ENCODE results near the gene VPS26B.

- TF ChIP-seq POLR2A (IDR thresholded peaks at IDR 0.05) (no peak), CTCF (IDR thresholded peaks at IDR 0.05) (no peak), EP300 (IDR thresholded peaks at IDR 0.05) (no peak), POLR2AphosphoS5 (IDR thresholded peaks at IDR 0.05) (no peak)
Observed at GRCh38 chr11:134282121-134283045, 57.9 kb downstream of the VPS26B start.

Measured in sigmoid colon (tissue), 4 donors.